OCI-LY3 (cell line): Measurements from ENCODE around the gene LRRC74B.

ENCODE experiments used
- H2AFZ ChIP-seq: fragments of 200-600, 300-600 bp; shearing (Covaris generic); 2 replicates; pipeline ENCODE4 v1.6.0; 2014; ENCODE audit warnings: antibody characterized with exemption, low read depth, low read length
- H3K27ac ChIP-seq: fragments of 200-600, 300-600 bp; sonication (generic); 2 replicates; pipeline ENCODE4 v1.5.1; 2014; ENCODE audit warnings: mild to moderate bottlenecking, low read length, moderate library complexity, mixed read lengths
- H3K27me3 ChIP-seq: fragments of 200-600, 300-600 bp; sonication (generic); 2 replicates; pipeline ENCODE4 v1.6.1; 2014; ENCODE audit warnings: low read depth, low read length, mixed read lengths
- H3K36me3 ChIP-seq: fragments of 200-600, 300-600 bp; sonication (generic); replicated peaks from 2 replicates; pipeline ENCODE3; 2014; ENCODE audit warnings: low read depth, low read length, mixed read lengths
- H3K4me1 ChIP-seq: fragments of 300-600, 200-600 bp; sonication (generic); 2 replicates; pipeline ENCODE4 v1.6.1; 2014; ENCODE audit warnings: low read length, mixed read lengths
- H3K4me2 ChIP-seq: fragments of 200-600, 300-600 bp; sonication (generic); 2 replicates; pipeline ENCODE4 v1.6.1; 2014; ENCODE audit warnings: low read length, mixed read lengths
- H3K4me3 ChIP-seq: fragments of 300-600, 200-600 bp; sonication (generic); 2 replicates; pipeline ENCODE4 v1.5.1; 2014; ENCODE audit warnings: antibody characterized with exemption, mild to moderate bottlenecking, low read length, moderate library complexity
- H3K79me2 ChIP-seq: fragments of 300-600, 200-600 bp; shearing (Covaris generic); 2 replicates; pipeline ENCODE4 v1.6.1; 2014; ENCODE audit warnings: mild to moderate bottlenecking, low read length, mixed read lengths
- H3K9ac ChIP-seq: fragments of 300-600, 200-600 bp; shearing (Covaris generic); 2 replicates; pipeline ENCODE4 v1.6.0; 2014; ENCODE audit warnings: mild to moderate bottlenecking, low read length, moderate library complexity
- H3K9me3 ChIP-seq: fragments of 200-600, 300-600 bp; shearing (Covaris generic); 2 replicates; pipeline ENCODE4 v1.6.1; 2014; ENCODE audit warnings: low read length, mixed read lengths; ENCODE audit not compliant: insufficient read depth
- H4K20me1 ChIP-seq: fragments of 200-600, 300-600 bp; sonication (generic); 2 replicates; pipeline ENCODE4 v1.6.1; 2016; ENCODE audit warnings: low read length, mixed read lengths; ENCODE audit not compliant: insufficient read depth
- EZH2phosphoT487 ChIP-seq: fragments of 200-600 bp; shearing (Covaris generic); IDR thresholded peaks from 2 replicates; pipeline ENCODE4 v1.6.1; 2018; ENCODE audit warnings: antibody characterized with exemption, mixed run types, low read depth
- TF ChIP-seq, protein P1 (sequence below): fragments of 200-600, 300-600 bp; sonication (generic); IDR thresholded peaks from 2 replicates; pipeline ENCODE4 v1.5.1; 2014; ENCODE audit warnings: antibody characterized with exemption, low read length, low read depth

The LRRC74B gene

DNA sequence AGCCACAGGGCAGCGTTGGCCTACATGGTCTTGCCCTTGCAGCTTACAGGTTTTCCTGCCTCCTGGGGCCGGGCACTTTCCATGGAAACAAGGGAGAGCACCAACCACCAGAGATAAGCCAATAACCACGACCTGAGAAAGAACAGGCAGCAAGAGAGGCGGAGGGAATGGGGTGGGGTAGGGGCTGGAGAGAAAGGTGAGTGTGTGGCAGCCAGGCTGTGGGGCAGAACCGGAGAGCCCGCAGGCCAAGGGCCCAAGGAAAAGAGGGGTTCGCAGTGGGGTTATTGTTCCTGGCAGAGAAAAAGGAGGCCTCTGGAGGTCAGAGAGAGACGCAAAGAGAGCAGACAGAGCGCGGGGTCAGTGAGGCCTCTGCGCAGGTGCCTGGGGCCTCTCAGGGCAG is 33.2 kb downstream of the LRRC74B start:
- Histone ChIP-seq H3K27me3 (no peaks in the 10 kb centered on the region), H3K9ac (no peak overlapping the region), H3K79me2 (no peaks in the 10 kb centered on the region), H3K36me3 (no peaks in the 10 kb centered on the region), H3K4me2 (no peak overlapping the region), H4K20me1 (no peaks in the 10 kb centered on the region), H3K9me3 (no peaks in the 10 kb centered on the region), H2AFZ (no peak overlapping the region), H3K27ac (no peak overlapping the region), H3K4me1 (no peaks in the 10 kb centered on the region), H3K4me3 (no peak overlapping the region)
- TF ChIP-seq, protein P1, sequence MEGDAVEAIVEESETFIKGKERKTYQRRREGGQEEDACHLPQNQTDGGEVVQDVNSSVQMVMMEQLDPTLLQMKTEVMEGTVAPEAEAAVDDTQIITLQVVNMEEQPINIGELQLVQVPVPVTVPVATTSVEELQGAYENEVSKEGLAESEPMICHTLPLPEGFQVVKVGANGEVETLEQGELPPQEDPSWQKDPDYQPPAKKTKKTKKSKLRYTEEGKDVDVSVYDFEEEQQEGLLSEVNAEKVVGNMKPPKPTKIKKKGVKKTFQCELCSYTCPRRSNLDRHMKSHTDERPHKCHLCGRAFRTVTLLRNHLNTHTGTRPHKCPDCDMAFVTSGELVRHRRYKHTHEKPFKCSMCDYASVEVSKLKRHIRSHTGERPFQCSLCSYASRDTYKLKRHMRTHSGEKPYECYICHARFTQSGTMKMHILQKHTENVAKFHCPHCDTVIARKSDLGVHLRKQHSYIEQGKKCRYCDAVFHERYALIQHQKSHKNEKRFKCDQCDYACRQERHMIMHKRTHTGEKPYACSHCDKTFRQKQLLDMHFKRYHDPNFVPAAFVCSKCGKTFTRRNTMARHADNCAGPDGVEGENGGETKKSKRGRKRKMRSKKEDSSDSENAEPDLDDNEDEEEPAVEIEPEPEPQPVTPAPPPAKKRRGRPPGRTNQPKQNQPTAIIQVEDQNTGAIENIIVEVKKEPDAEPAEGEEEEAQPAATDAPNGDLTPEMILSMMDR: no peak
- no peak for TF ChIP-seq EZH2phosphoT487

DNA sequence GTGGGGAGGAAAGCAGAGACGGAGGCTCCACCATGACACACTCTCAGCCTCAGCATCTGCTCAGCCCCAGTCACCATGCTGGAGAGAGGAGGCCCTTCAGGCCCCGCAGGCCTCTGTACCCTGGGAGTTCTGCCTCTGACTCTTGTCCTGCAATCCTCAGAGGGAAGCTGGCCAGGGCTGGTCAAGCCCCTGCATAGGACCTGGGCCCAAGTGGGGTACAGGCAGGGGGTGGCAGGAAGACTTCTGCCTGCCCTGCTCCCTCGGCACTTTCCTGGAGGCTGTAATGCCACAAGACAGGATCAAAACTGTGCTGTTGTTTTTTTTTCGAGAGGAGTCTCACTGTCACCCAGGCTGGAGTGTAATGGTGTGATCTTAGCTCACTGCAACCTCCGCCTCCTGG is 33.7 kb downstream of the LRRC74B start:
- H3K36me3 ChIP-seq: no peaks in the 10 kb centered on the region
- H3K9ac ChIP-seq: no peak overlapping the region
- no peaks in the 10 kb centered on the region for H3K79me2 ChIP-seq

DNA sequence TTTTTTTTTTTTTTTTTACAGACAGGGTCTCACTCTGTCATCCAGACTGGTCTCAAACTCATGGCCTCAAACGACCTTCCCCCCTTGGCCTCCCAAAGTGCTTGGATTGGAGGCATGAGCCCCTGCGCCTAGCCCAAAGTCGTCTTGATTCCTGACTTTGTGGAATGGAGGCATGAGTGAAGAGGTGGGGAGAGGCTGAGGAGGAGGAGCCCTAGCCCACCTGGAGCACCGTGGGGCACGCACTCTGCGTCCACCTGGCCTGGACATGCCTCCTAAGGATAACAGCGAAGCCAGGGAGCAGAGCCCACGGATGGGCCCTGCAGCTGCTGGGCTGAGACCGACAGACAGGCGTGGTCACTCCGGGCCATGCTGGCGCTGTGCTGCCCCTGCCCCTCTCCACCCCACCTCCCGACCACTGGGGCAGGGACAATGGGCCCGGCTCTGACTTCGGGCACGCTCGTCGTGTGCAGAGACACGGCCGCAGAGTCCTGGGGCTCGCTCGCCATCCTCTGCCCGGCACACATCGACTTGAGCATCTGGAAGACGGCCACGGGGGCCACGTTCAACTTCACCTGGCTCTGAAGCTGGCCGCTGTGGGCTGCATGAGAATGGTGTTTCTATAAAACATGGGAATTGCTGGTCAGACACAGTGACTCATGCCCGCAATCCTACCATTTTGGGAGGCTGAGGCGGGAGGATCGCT is 34.8 kb downstream of the LRRC74B start:
- Histone ChIP-seq H2AFZ (no peak overlapping the region), H3K9me3 (no peaks in the 10 kb centered on the region)

More for the DNA sequence above, 33.7 kb downstream of the LRRC74B start:
- Histone ChIP-seq H3K27me3 (no peaks in the 10 kb centered on the region), H2AFZ (no peak overlapping the region), H3K4me2 (no peak overlapping the region), H3K4me3 (no peak overlapping the region), H4K20me1 (no peaks in the 10 kb centered on the region), H3K4me1 (no peaks in the 10 kb centered on the region), H3K27ac (no peak overlapping the region), H3K9me3 (no peaks in the 10 kb centered on the region)
- TF ChIP-seq EZH2phosphoT487: no peak
- TF ChIP-seq, protein P1: no peak

DNA sequence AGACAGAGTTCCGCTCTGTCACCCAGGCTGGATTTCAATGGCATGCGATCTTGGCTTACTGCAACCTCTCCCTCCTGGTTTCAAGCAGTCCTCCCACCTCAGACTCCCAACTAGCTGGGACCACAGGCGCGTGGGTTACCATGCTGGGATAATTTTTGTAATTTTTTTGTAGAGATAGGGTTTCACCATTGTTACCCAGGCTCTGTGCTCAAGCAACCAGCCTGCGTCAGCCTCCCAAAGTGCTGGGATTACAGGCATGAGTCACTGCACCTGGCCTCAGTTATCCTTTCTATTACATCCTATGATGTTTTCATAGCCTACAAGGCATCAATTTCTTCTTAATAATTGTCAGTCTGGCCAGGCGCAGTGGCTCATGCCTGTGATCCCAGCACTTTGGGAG is 36.5 kb downstream of the LRRC74B start:
- no peaks in the 10 kb centered on the region for H4K20me1 ChIP-seq
- no peaks in the 10 kb centered on the region for H3K36me3 ChIP-seq

More for the DNA sequence above, 34.8 kb downstream of the LRRC74B start:
- no peaks in the 10 kb centered on the region for H3K36me3 ChIP-seq
- no peak overlapping the region for H3K4me3 ChIP-seq
- H3K4me1 ChIP-seq: no peaks in the 10 kb centered on the region
- H3K4me2 ChIP-seq: no peak overlapping the region
- no peaks in the 10 kb centered on the region for H4K20me1 ChIP-seq
- no peaks in the 10 kb centered on the region for H3K79me2 ChIP-seq
- no peaks in the 10 kb centered on the region for H3K27me3 ChIP-seq
- no peak overlapping the region for H3K27ac ChIP-seq
- TF ChIP-seq EZH2phosphoT487: no peak
- TF ChIP-seq, protein P1: no peak
- H3K9ac ChIP-seq: no peak overlapping the region

More for the DNA sequence above, 36.5 kb downstream of the LRRC74B start:
- TF ChIP-seq, protein P1: no peak
- TF ChIP-seq EZH2phosphoT487: no peak
- no peaks in the 10 kb centered on the region for H3K27me3 ChIP-seq
- no peaks in the 10 kb centered on the region for H3K9me3 ChIP-seq
- no peaks in the 10 kb centered on the region for H3K79me2 ChIP-seq
- H3K4me3 ChIP-seq: no peak overlapping the region
- H3K4me1 ChIP-seq: no peaks in the 10 kb centered on the region
- no peak overlapping the region for H3K9ac ChIP-seq
- no peak overlapping the region for H3K27ac ChIP-seq
- no peak overlapping the region for H2AFZ ChIP-seq
- H3K4me2 ChIP-seq: no peak overlapping the region
